H1 (cell line): Measurements from ENCODE around the gene PIP5K1B. TPM values are rescaled to one million over a fixed set of nuclear protein-coding genes. Genes with fewer than 3 reads are reported as not detected.
"Not testable (repeated sequence)": the region's sequence is repeated elsewhere in the genome, so short reads cannot be mapped to it uniquely, and the experiment has no call there.

Source experiments
- CTCF ChIA-PET: fragments of 300-600 bp; sonication (Branson Sonifier 250); formaldehyde crosslinking; loops from one replicate; lab custom pipeline; 2021; ENCODE audit not compliant: partially characterized antibody; lab: Charles Lee
- POLR2A ChIA-PET: fragments of 300-600 bp; sonication (Branson Sonifier 250); formaldehyde crosslinking; loops from one replicate; lab custom pipeline; 2021; ENCODE audit warnings: inconsistent platforms; ENCODE audit not compliant: partially characterized antibody; lab: Charles Lee
- DNase-seq, 2 experiments: peaks; one replicate each; pipeline versions ENCODE4 v3.0.0 to v3.0.0-alpha.2; 2010 to 2022; ENCODE audit warnings: low spot score in 2 of 2, low read depth in 1 of 2, mixed read lengths in 1 of 2
- FAIRE-seq: peaks from 2 replicates; lab custom pipeline; 2011; peaks lifted over from hg19 to GRCh38; lab: Jason Lieb, UNC
- H2AFZ ChIP-seq: 2 replicates; pipeline ENCODE4 v1.8.1; 2012; ENCODE audit warnings: low read length, inconsistent platforms
- H2AK5ac ChIP-seq: 2 replicates; pipeline ENCODE4 v1.6.1; 2013; ENCODE audit warnings: low read depth, low read length
- H2BK120ac ChIP-seq: replicated peaks from 2 replicates; pipeline ENCODE3; 2013; ENCODE audit warnings: low read depth, low read length, inconsistent platforms
- H2BK12ac ChIP-seq: 2 replicates; pipeline ENCODE4 v1.6.1; 2013; ENCODE audit warnings: low read depth, low read length
- H2BK15ac ChIP-seq: 2 replicates; pipeline ENCODE4 v1.6.1; 2013; ENCODE audit warnings: low read length
- H2BK20ac ChIP-seq: 2 replicates; pipeline ENCODE4 v1.6.1; 2013; ENCODE audit warnings: low read length
- H2BK5ac ChIP-seq: 2 replicates; pipeline ENCODE4 v1.6.1; 2013; ENCODE audit warnings: low read depth, low read length
- H3K14ac ChIP-seq: 2 replicates; pipeline ENCODE4 v1.6.1; 2013; ENCODE audit warnings: inconsistent platforms; ENCODE audit not compliant: insufficient read length
- H3K18ac ChIP-seq: 2 replicates; pipeline ENCODE4 v1.6.1; 2013; ENCODE audit warnings: low read length; ENCODE audit errors: extremely low read depth
- H3K23ac ChIP-seq: 2 replicates; pipeline ENCODE4 v1.6.1; 2013; ENCODE audit warnings: inconsistent platforms; ENCODE audit not compliant: insufficient read length
- H3K23me2 ChIP-seq: 2 replicates; pipeline ENCODE4 v1.6.1; 2013; ENCODE audit warnings: low read depth, low read length
- H3K27ac ChIP-seq: 2 replicates; pipeline ENCODE4 v1.6.1; 2011; ENCODE audit warnings: low read depth, low read length, inconsistent platforms
- H3K27me3 ChIP-seq, 4 experiments: replicated peaks in 1 of 4; 1 replicate in 1 of 4; 2 replicates in 3 of 4; pipeline versions ENCODE4 v1.6.1 to v1.8.1; 2011 to 2013; ENCODE audit warnings: low read length in 3 of 4, mild to moderate bottlenecking in 3 of 4, inconsistent platforms in 2 of 4, mixed read lengths in 2 of 4, moderate library complexity in 1 of 4; ENCODE audit not compliant: control insufficient read depth in 3 of 4, insufficient read depth in 3 of 4; ENCODE audit errors: extremely low read depth in 1 of 4
- H3K36me3 ChIP-seq, 4 experiments: 2 replicates each; pipeline versions ENCODE4 v1.6.1 to v1.8.1; 2011 to 2013; ENCODE audit warnings: mild to moderate bottlenecking in 4 of 4, low read length in 3 of 4, moderate library complexity in 2 of 4, control low read depth in 1 of 4, inconsistent platforms in 1 of 4; ENCODE audit not compliant: insufficient read depth in 4 of 4, control insufficient read depth in 2 of 4
- H3K4ac ChIP-seq: replicated peaks from 2 replicates; pipeline ENCODE3; 2013; ENCODE audit warnings: low read length, low read depth, mixed read lengths, inconsistent platforms; ENCODE audit not compliant: insufficient read length
- H3K4me1 ChIP-seq, 4 experiments: replicated peaks in 1 of 4; 1 replicate in 1 of 4; 2 replicates in 3 of 4; pipeline versions ENCODE4 v1.6.1 to v1.8.1; 2011 to 2013; ENCODE audit warnings: low read length in 3 of 4, inconsistent platforms in 2 of 4, mixed read lengths in 1 of 4; ENCODE audit not compliant: insufficient read depth in 4 of 4, control insufficient read depth in 3 of 4
- H3K4me2 ChIP-seq, 2 experiments: 2 replicates each; pipeline versions ENCODE4 v1.6.1 to v1.8.1; 2011 to 2013; ENCODE audit warnings: low read depth in 2 of 2, low read length in 2 of 2, control low read depth in 1 of 2, inconsistent platforms in 1 of 2, mild to moderate bottlenecking in 1 of 2; ENCODE audit not compliant: insufficient read depth in 1 of 2
- H3K4me3 ChIP-seq, 4 experiments: fragments of 200-600, 300-600 bp in 1 of 4; sonication (generic), shearing (Covaris generic), sonication (Bioruptor Twin) in 1 of 4; 2 replicates each; pipeline versions ENCODE4 v1.5.1 to v1.8.1; 2011 to 2016; ENCODE audit warnings: low read length in 4 of 4, low read depth in 3 of 4, control low read depth in 2 of 4, inconsistent platforms in 2 of 4, mild to moderate bottlenecking in 2 of 4, mixed read lengths in 1 of 4, moderate library complexity in 1 of 4; ENCODE audit not compliant: insufficient read depth in 2 of 4; ENCODE audit errors: extremely low read depth in 1 of 4
- H3K56ac ChIP-seq: replicated peaks from 2 replicates; pipeline ENCODE3; 2013; ENCODE audit warnings: low read depth, mild to moderate bottlenecking, mixed read lengths, low read length, inconsistent platforms; ENCODE audit not compliant: insufficient read length
- H3K79me1 ChIP-seq: 2 replicates; pipeline ENCODE4 v1.6.1; 2013; ENCODE audit warnings: low read depth, low read length, control low read depth
- H3K79me2 ChIP-seq, 2 experiments: 2 replicates each; pipeline versions ENCODE4 v1.6.1 to v1.8.1; 2012 to 2013; ENCODE audit warnings: low read length in 2 of 2, mild to moderate bottlenecking in 2 of 2, inconsistent platforms in 1 of 2; ENCODE audit not compliant: insufficient read depth in 2 of 2, control insufficient read depth in 1 of 2
- H3K9ac ChIP-seq, 4 experiments: replicated peaks in 1 of 4; 1 replicate in 1 of 4; 2 replicates in 3 of 4; pipeline versions ENCODE4 v1.6.1 to v1.8.1; 2011 to 2013; ENCODE audit warnings: low read depth in 3 of 4, low read length in 3 of 4, control low read depth in 2 of 4, mild to moderate bottlenecking in 2 of 4, moderate library complexity in 2 of 4, inconsistent platforms in 1 of 4; ENCODE audit errors: extremely low read depth in 1 of 4
- H3K9me3 ChIP-seq, 2 experiments: 2 replicates each; pipeline versions ENCODE4 v1.6.1 to v1.8.1; 2012 to 2013; ENCODE audit warnings: mild to moderate bottlenecking in 2 of 2, moderate library complexity in 2 of 2, control low read depth in 1 of 2, inconsistent platforms in 1 of 2, low read depth in 1 of 2, low read length in 1 of 2, mixed read lengths in 1 of 2; ENCODE audit not compliant: insufficient read depth in 2 of 2
- H4K20me1 ChIP-seq, 2 experiments: replicated peaks in 1 of 2; 2 replicates each; pipeline versions ENCODE3 to v1.8.1; 2011 to 2013; ENCODE audit warnings: inconsistent platforms in 2 of 2, low read length in 2 of 2, mild to moderate bottlenecking in 1 of 2; ENCODE audit not compliant: insufficient read depth in 2 of 2, control insufficient read depth in 1 of 2
- H4K5ac ChIP-seq: 2 replicates; pipeline ENCODE4 v1.6.1; 2013; ENCODE audit warnings: low read length, low read depth, mixed read lengths, inconsistent platforms; ENCODE audit not compliant: insufficient read length
- H4K8ac ChIP-seq: 2 replicates; pipeline ENCODE4 v1.8.0; 2013; ENCODE audit warnings: mild to moderate bottlenecking, moderate library complexity, low read length, inconsistent platforms; ENCODE audit not compliant: insufficient read depth; ENCODE audit errors: extremely low read depth
- H4K91ac ChIP-seq: replicated peaks from 2 replicates; pipeline ENCODE3; 2013; ENCODE audit warnings: low read length, mixed read lengths, inconsistent platforms; ENCODE audit not compliant: insufficient read length
- WGBS, 2 experiments: shearing (Covaris generic) in 1 of 2; methylation state at CpG; one replicate each; pipeline versions ENCODE4 v1.1.6 to v1.1.7; 2013 to 2015; ENCODE audit warnings: low lambda C conversion rate in 2 of 2, mixed read lengths in 2 of 2, inconsistent platforms in 1 of 2, low coverage in 1 of 2, missing lambda C conversion rate in 1 of 2; ENCODE audit not compliant: insufficient replicate concordance in 2 of 2, insufficient coverage in 1 of 2, insufficient read length in 1 of 2; ENCODE audit errors: extremely low coverage in 1 of 2, missing lambda C conversion rate in 1 of 2; 5-methylcytosine and 5-hydroxymethylcytosine counted together
- polyA plus RNA-seq, 7 experiments: library from polyadenylated mRNA; depleted of rRNA in 3 of 7; stranded (reverse) in 5 of 7; unstranded in 2 of 7; fragments of >200 nt in 5 of 7; fragments of 200-250 nt in 2 of 7; gene quantifications; 1 replicate in 5 of 7; 2 replicates in 1 of 7; 4 replicates in 1 of 7; pipeline versions ENCODE4 v1.2.1 to v1.2.3, GENCODE V29; 2011 to 2013; ENCODE audit warnings: missing spikeins in 2 of 7, mixed read lengths in 2 of 7
- total RNA-seq: library from RNA; stranded (reverse); fragmentation: NEBNext Ultra II Directional; extraction: Animal tissue kit (Norgen Biotek cat#: 25700); gene quantifications from 2 replicates; pipeline ENCODE4 v1.2.1, GENCODE V29; 2021

Gene PIP5K1B
- total and polyA plus RNA-seq, 2 of the 8 experiments (the other 6 are each of a cell fraction or from before 2014, with no cell fraction given): 4.7 to 7.7 TPM

GRCh38 chr9:69050936-69051335, 345.9 kb downstream of the PIP5K1B start:
- not testable (repeated sequence) for H2BK12ac ChIP-seq
- WGBS, 2 experiments: 96% methylated on average over 12 of the region's 12 CpGs; no CpG with 5 or more reads in 1 of the 2 experiments

More at GRCh38 chr9:69050936-69051335, 345.9 kb downstream of the PIP5K1B start:
- FAIRE-seq, H3K27ac ChIP-seq, H3K27me3 ChIP-seq, H3K79me1 ChIP-seq, H3K56ac ChIP-seq, H2BK20ac ChIP-seq, H4K20me1 ChIP-seq, H3K23me2 ChIP-seq, H2AFZ ChIP-seq, H3K9ac ChIP-seq, H3K4me1 ChIP-seq, H4K5ac ChIP-seq, H4K91ac ChIP-seq, H4K8ac ChIP-seq, H3K4ac ChIP-seq, H2AK5ac ChIP-seq, DNase-seq, H2BK5ac ChIP-seq, H2BK15ac ChIP-seq, H3K14ac ChIP-seq, POLR2A ChIA-PET, H3K23ac ChIP-seq, H3K18ac ChIP-seq, H2BK120ac ChIP-seq, H3K9me3 ChIP-seq, H3K4me3 ChIP-seq, H3K4me2 ChIP-seq: not testable (repeated sequence)
- Histone ChIP-seq H3K36me3 (peaks cover 15 to 28% (median 16%) of the 10 kb centered on the region in 4 experiments), H3K79me2 (peaks cover 0 to 11% of the 10 kb centered on the region in 2 experiments; a peak in 2 of 4 replicates)
- CTCF ChIA-PET: interaction anchor here (0.8 to 10.8 kb wide), 4 partner anchors 19 to 167 kb away, joined by 3 to 100 read pairs (median 3); no protein-coding TSS in a partner anchor
